Measurements from ENCODE around the gene PDE4B.

GRCh38 chr1:65952696-65953095 is 160.0 kb downstream of the PDE4B start:
- TF ChIP-seq EZH2 (IDR thresholded peaks at IDR 0.05; ENCODE audit: borderline replicate concordance, low read length): no peak
- TF ChIP-seq, protein P1, sequence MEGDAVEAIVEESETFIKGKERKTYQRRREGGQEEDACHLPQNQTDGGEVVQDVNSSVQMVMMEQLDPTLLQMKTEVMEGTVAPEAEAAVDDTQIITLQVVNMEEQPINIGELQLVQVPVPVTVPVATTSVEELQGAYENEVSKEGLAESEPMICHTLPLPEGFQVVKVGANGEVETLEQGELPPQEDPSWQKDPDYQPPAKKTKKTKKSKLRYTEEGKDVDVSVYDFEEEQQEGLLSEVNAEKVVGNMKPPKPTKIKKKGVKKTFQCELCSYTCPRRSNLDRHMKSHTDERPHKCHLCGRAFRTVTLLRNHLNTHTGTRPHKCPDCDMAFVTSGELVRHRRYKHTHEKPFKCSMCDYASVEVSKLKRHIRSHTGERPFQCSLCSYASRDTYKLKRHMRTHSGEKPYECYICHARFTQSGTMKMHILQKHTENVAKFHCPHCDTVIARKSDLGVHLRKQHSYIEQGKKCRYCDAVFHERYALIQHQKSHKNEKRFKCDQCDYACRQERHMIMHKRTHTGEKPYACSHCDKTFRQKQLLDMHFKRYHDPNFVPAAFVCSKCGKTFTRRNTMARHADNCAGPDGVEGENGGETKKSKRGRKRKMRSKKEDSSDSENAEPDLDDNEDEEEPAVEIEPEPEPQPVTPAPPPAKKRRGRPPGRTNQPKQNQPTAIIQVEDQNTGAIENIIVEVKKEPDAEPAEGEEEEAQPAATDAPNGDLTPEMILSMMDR (conservative IDR thresholded peaks at IDR 0.05 in 1 of 2, IDR thresholded peaks at IDR 0.05 in 1 of 2; ENCODE audit: extremely low read depth in 1 of 2, insufficient read depth in 1 of 2, low read depth in 1 of 2, low read length in 2 of 2): no peak
